Osteocyte (in vitro differentiated cells): ENCODE results near the gene PLEKHA6. TPM values are rescaled to one million over a fixed set of nuclear protein-coding genes. Genes with fewer than 3 reads are reported as not detected.

Experiments
- DNase-seq: peaks from one replicate; pipeline ENCODE4 v3.0.0; 2021; ENCODE audit warnings: mixed read lengths; ENCODE audit not compliant: unreplicated experiment; ENCODE audit errors: extremely low spot score
- H3K27ac Mint-ChIP-seq: one replicate; pipeline ENCODE4 v1.8.0; 2021; ENCODE audit warnings: mild to moderate bottlenecking, mixed read lengths; ENCODE audit not compliant: unreplicated experiment
- H3K27me3 Mint-ChIP-seq: one replicate; pipeline ENCODE4 v1.8.0; 2021; ENCODE audit warnings: mixed read lengths; ENCODE audit not compliant: unreplicated experiment
- H3K36me3 Mint-ChIP-seq: one replicate; pipeline ENCODE4 v1.8.0; 2021; ENCODE audit warnings: mixed read lengths; ENCODE audit not compliant: unreplicated experiment
- H3K4me1 Mint-ChIP-seq: one replicate; pipeline ENCODE4 v1.8.0; 2021; ENCODE audit warnings: mixed read lengths; ENCODE audit not compliant: unreplicated experiment
- H3K4me3 Mint-ChIP-seq: one replicate; pipeline ENCODE4 v1.8.0; 2021; ENCODE audit warnings: mild to moderate bottlenecking, moderate library complexity, mixed read lengths; ENCODE audit not compliant: unreplicated experiment
- H3K9me3 Mint-ChIP-seq: one replicate; pipeline ENCODE4 v1.8.0; 2021; ENCODE audit warnings: mixed read lengths; ENCODE audit not compliant: unreplicated experiment
- total RNA-seq: library from RNA; stranded (reverse); gene quantifications from 2 replicates; pipeline ENCODE4 v1.2.1, GENCODE V29; 2021
- TF ChIP-seq, protein P1 (sequence below): fragments of 200-600 bp; sonication (generic); IDR thresholded peaks from 2 replicates; pipeline ENCODE4 v1.5.0; 2021; ENCODE audit warnings: antibody characterized with exemption, mild to moderate bottlenecking, moderate library complexity

PLEKHA6 gene
- total RNA-seq, 1 donor from 2014 or later = 0.24 TPM

GRCh38 chr1:204339541-204339940, 20.2 kb downstream of the PLEKHA6 start:
- Mint-ChIP-seq H3K4me1 (peaks cover 3% of the 10 kb centered on the region), H3K36me3 (no peaks in the 10 kb centered on the region), H3K9me3 (no peaks in the 10 kb centered on the region), H3K27me3 (peaks cover 21% of the 10 kb centered on the region), H3K27ac (no peak overlapping the region), H3K4me3 (no peak overlapping the region)
- TF ChIP-seq, protein P1, sequence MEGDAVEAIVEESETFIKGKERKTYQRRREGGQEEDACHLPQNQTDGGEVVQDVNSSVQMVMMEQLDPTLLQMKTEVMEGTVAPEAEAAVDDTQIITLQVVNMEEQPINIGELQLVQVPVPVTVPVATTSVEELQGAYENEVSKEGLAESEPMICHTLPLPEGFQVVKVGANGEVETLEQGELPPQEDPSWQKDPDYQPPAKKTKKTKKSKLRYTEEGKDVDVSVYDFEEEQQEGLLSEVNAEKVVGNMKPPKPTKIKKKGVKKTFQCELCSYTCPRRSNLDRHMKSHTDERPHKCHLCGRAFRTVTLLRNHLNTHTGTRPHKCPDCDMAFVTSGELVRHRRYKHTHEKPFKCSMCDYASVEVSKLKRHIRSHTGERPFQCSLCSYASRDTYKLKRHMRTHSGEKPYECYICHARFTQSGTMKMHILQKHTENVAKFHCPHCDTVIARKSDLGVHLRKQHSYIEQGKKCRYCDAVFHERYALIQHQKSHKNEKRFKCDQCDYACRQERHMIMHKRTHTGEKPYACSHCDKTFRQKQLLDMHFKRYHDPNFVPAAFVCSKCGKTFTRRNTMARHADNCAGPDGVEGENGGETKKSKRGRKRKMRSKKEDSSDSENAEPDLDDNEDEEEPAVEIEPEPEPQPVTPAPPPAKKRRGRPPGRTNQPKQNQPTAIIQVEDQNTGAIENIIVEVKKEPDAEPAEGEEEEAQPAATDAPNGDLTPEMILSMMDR = no peak
- DNase-seq = no peak

- H3K27me3 Mint-ChIP-seq = peaks cover 21% of the 10 kb centered on the region
- H3K36me3 Mint-ChIP-seq = no peaks in the 10 kb centered on the region
- peaks cover 7% of the 10 kb centered on the region for H3K4me1 Mint-ChIP-seq
- TF ChIP-seq, protein P1 = no peak
- no peaks in the 10 kb centered on the region for H3K9me3 Mint-ChIP-seq
- no peak for DNase-seq
- no peak overlapping the region for H3K4me3 Mint-ChIP-seq
- no peak overlapping the region for H3K27ac Mint-ChIP-seq
These were observed 20.7 kb downstream of the PLEKHA6 start for GRCh38 chr1:204338997-204339396.

GRCh38 chr1:204338360-204338759, 21.4 kb downstream of the PLEKHA6 start:
- Mint-ChIP-seq H3K9me3 (no peaks in the 10 kb centered on the region), H3K36me3 (no peaks in the 10 kb centered on the region), H3K4me3 (no peak overlapping the region), H3K4me1 (peaks cover 13% of the 10 kb centered on the region), H3K27ac (no peak overlapping the region), H3K27me3 (peaks cover 19% of the 10 kb centered on the region)
- DNase-seq = no peak
- TF ChIP-seq, protein P1 = no peak

- TF ChIP-seq, protein P1 = no peak
- no peaks in the 10 kb centered on the region for H3K36me3 Mint-ChIP-seq
- no peak for DNase-seq
- H3K27me3 Mint-ChIP-seq = peaks cover 19% of the 10 kb centered on the region
- H3K4me1 Mint-ChIP-seq = peaks cover 20% of the 10 kb centered on the region
- H3K27ac Mint-ChIP-seq = no peak overlapping the region
- no peak overlapping the region for H3K4me3 Mint-ChIP-seq
- H3K9me3 Mint-ChIP-seq = no peaks in the 10 kb centered on the region
These were observed 22.1 kb downstream of the PLEKHA6 start for GRCh38 chr1:204337583-204337982.

- peaks cover 19% of the 10 kb centered on the region for H3K27me3 Mint-ChIP-seq
- H3K36me3 Mint-ChIP-seq = no peaks in the 10 kb centered on the region
- no peak overlapping the region for H3K27ac Mint-ChIP-seq
- no peaks in the 10 kb centered on the region for H3K9me3 Mint-ChIP-seq
- no peak for DNase-seq
- peaks cover 20% of the 10 kb centered on the region for H3K4me1 Mint-ChIP-seq
- TF ChIP-seq, protein P1 = no peak
- no peak overlapping the region for H3K4me3 Mint-ChIP-seq
These were observed 22.7 kb downstream of the PLEKHA6 start for GRCh38 chr1:204337036-204337429.
